HG02623 (cell line): Measurements from ENCODE around the gene WASL.
"Not testable (repeated sequence)": the region's sequence is repeated elsewhere in the genome, so short reads cannot be mapped to it uniquely, and the experiment has no call there.

Experiments used
- ATAC-seq: cut with Tn5 transposase; IDR thresholded peaks from one replicate; pipeline ENCODE4 v1.9.1; 2021; ENCODE audit warnings: moderate library complexity; ENCODE audit not compliant: unreplicated experiment

The WASL gene

GRCh38 chr7:123748734-123749536 is at the start of gene WASL:
Gene WASL (minus strand): TSS chr7:123749003. CDS start chr7:123748734, 269 bp downstream.
- peak; percentile 68 for ATAC-seq

GRCh38 chr7:123797673-123798531 is 49.1 kb upstream of the WASL start:
- no peak for ATAC-seq

GRCh38 chr7:123796568-123796967 is 47.8 kb upstream of the WASL start:
- no peak for ATAC-seq

GRCh38 chr7:123795917-123796316 is 47.1 kb upstream of the WASL start:
- no peak for ATAC-seq

GRCh38 chr7:123795116-123795515 is 46.3 kb upstream of the WASL start:
- not testable (repeated sequence) for ATAC-seq

- ATAC-seq, result no peak
These were observed 43.7 kb upstream of the WASL start for GRCh38 chr7:123792547-123792946.

GRCh38 chr7:123791001-123791400 is 42.2 kb upstream of the WASL start:
- no peak for ATAC-seq

- no peak for ATAC-seq
These were observed 41.0 kb upstream of the WASL start for GRCh38 chr7:123789817-123790216.

GRCh38 chr7:123789206-123789784 is 40.5 kb upstream of the WASL start:
- ATAC-seq, result no peak

- ATAC-seq, result no peak
These were observed 39.8 kb upstream of the WASL start for GRCh38 chr7:123788584-123788983.

GRCh38 chr7:123787220-123788007 is 38.6 kb upstream of the WASL start:
- no peak for ATAC-seq

GRCh38 chr7:123784263-123784662 is 35.5 kb upstream of the WASL start:
- no peak for ATAC-seq

- ATAC-seq, result no peak
These were observed 35.0 kb upstream of the WASL start for GRCh38 chr7:123783820-123784219.

- no peak for ATAC-seq
These were observed 33.4 kb upstream of the WASL start for GRCh38 chr7:123782071-123782798.

- ATAC-seq, result not testable (repeated sequence)
These were observed 31.7 kb upstream of the WASL start for GRCh38 chr7:123780472-123780871.

GRCh38 chr7:123774496-123774895 is 25.7 kb upstream of the WASL start:
- no peak for ATAC-seq

- ATAC-seq, result no peak
These were observed 24.7 kb upstream of the WASL start for GRCh38 chr7:123773481-123773880.

- no peak for ATAC-seq
These were observed 23.8 kb upstream of the WASL start for GRCh38 chr7:123772652-123773051.

- ATAC-seq, result no peak
These were observed 23.0 kb upstream of the WASL start for GRCh38 chr7:123771846-123772245.

- ATAC-seq, result no peak
These were observed 22.5 kb upstream of the WASL start for GRCh38 chr7:123771256-123771655.
